Measurements from ENCODE around the gene TRAF7.

TRAF7 gene

DNA sequence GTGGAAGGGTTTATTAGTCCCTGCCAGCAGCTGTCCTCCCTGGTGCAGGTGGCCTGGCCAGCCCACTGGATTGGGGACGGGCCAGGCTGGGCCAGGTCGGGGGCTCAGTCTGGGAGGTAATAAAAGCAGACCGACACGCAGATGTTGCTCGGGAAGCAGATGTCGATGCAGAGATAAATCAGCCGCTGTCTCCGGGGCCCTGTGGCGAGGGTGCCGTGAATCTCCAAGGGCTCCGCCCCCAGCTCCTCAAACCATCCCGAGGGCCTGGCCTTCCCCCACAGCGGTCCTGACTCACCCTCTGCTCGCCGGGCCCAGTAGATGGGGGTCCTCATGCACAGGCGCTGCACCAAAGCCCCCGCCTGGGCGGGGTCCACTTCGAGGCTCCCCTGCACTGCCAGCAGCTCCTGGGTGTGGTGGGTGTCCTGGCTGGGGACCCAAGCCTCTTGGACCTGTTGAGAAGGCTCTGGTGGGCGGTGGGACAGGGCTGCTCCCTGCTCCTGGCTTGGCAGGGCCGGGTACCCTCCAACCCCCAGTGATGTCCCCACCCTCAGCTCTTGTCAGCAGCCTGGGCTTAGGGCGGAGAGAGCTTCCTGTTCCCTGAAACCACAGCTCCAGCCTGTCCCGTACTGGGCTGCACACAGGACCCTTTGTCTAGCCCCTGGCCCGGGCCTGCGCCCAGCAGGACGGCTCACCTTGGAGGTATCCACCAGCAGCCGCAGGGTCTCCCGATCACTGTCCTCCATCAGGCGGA, 53.9 kb downstream of the TRAF7 start:
- ChIA-PET POLR2A (interaction anchor here (1.0 to 2.0 kb wide), 4 partner anchors 9 to 55 kb away, joined by 3 to 8 read pairs (median 4); partner anchors contain the start of genes ECI1 and TRAF7), CTCF (no interaction called here)
- no peak for TF ChIP-seq CTBP1 (IDR thresholded peaks at IDR 0.05; ENCODE audit: borderline replicate concordance)
- TF ChIP-seq PKNOX1 (IDR thresholded peaks at IDR 0.05), result no peak
- TF ChIP-seq NFRKB (IDR thresholded peaks at IDR 0.05), result no peak
- TF ChIP-seq LEF1 (IDR thresholded peaks at IDR 0.05; ENCODE audit: borderline replicate concordance), result no peak
- TF ChIP-seq HDGF (IDR thresholded peaks at IDR 0.05; ENCODE audit: borderline replicate concordance), result no peak
- TF ChIP-seq FOXM1 (IDR thresholded peaks at IDR 0.05; ENCODE audit: borderline replicate concordance), result no peak
- no peak for TF ChIP-seq TARDBP (IDR thresholded peaks at IDR 0.05)
- TF ChIP-seq ZNF384 (IDR thresholded peaks at IDR 0.05), result no peak
- TF ChIP-seq SP1 (IDR thresholded peaks at IDR 0.05), result no peak
- TF ChIP-seq BHLHE40 (IDR thresholded peaks at IDR 0.05; ENCODE audit: borderline replicate concordance), result no peak
- no peak for TF ChIP-seq SUZ12 (IDR thresholded peaks at IDR 0.05)
- TF ChIP-seq FOXA1 (IDR thresholded peaks at IDR 0.05), result no peak
- no peak for DNase-seq (ENCODE audit: extremely low spot score)

- DNase-seq (ENCODE audit: extremely low spot score), result no peak
- POLR2A ChIA-PET, result interaction anchor here (1.1 to 2.0 kb wide), 2 partner anchors 12 to 55 kb away, joined by 3 to 8 read pairs; partner anchors contain the start of gene TRAF7
- CTCF ChIA-PET, result no interaction called here
- TF ChIP-seq FOXM1 (IDR thresholded peaks at IDR 0.05; ENCODE audit: borderline replicate concordance) (no peak), NFRKB (IDR thresholded peaks at IDR 0.05) (no peak), ARNT (IDR thresholded peaks at IDR 0.05) (no peak), L3MBTL2 (conservative IDR thresholded peaks at IDR 0.05) (no peak), SP1 (IDR thresholded peaks at IDR 0.05) (no peak), HDGF (IDR thresholded peaks at IDR 0.05; ENCODE audit: borderline replicate concordance) (no peak), ELF4 (IDR thresholded peaks at IDR 0.05) (no peak), SUZ12 (IDR thresholded peaks at IDR 0.05) (no peak), FOXA1 (IDR thresholded peaks at IDR 0.05) (no peak), CTBP1 (IDR thresholded peaks at IDR 0.05; ENCODE audit: borderline replicate concordance) (no peak), PKNOX1 (IDR thresholded peaks at IDR 0.05) (no peak)
Observed at GRCh38 chr16:2210009-2210332, 54.4 kb downstream of the TRAF7 start.

GRCh38 chr16:2210386-2211365, 55.1 kb downstream of the TRAF7 start, which contains the start of gene BRICD5:
Gene BRICD5 (minus strand): TSS chr16:2210863. CDS start chr16:2210833, 30 bp downstream.
- ChIA-PET CTCF (no interaction called here), POLR2A (interaction anchor here (0.5 to 2.5 kb wide), 5 partner anchors 41 to 154 kb away, joined by 3 to 12 read pairs (median 3); partner anchors contain the start of genes ECI1 and TRAF7)
- TF ChIP-seq SP1 (IDR thresholded peaks at IDR 0.05) (no peak), HDGF (IDR thresholded peaks at IDR 0.05; ENCODE audit: borderline replicate concordance) (no peak), FOXM1 (IDR thresholded peaks at IDR 0.05; ENCODE audit: borderline replicate concordance) (no peak), NFRKB (IDR thresholded peaks at IDR 0.05) (no peak), SUZ12 (IDR thresholded peaks at IDR 0.05) (no peak), TARDBP (IDR thresholded peaks at IDR 0.05) (no peak), PKNOX1 (IDR thresholded peaks at IDR 0.05) (no peak), FOXA1 (IDR thresholded peaks at IDR 0.05) (no peak), FOXK2 (IDR thresholded peaks at IDR 0.05) (no peak), LEF1 (IDR thresholded peaks at IDR 0.05; ENCODE audit: borderline replicate concordance) (no peak), ARNT (IDR thresholded peaks at IDR 0.05) (no peak), CTBP1 (IDR thresholded peaks at IDR 0.05; ENCODE audit: borderline replicate concordance) (no peak), L3MBTL2 (conservative IDR thresholded peaks at IDR 0.05) (no peak), ELF4 (IDR thresholded peaks at IDR 0.05) (no peak), ZNF384 (IDR thresholded peaks at IDR 0.05) (no peak), BHLHE40 (IDR thresholded peaks at IDR 0.05; ENCODE audit: borderline replicate concordance) (no peak)
- no peak for DNase-seq (ENCODE audit: extremely low spot score)

DNA sequence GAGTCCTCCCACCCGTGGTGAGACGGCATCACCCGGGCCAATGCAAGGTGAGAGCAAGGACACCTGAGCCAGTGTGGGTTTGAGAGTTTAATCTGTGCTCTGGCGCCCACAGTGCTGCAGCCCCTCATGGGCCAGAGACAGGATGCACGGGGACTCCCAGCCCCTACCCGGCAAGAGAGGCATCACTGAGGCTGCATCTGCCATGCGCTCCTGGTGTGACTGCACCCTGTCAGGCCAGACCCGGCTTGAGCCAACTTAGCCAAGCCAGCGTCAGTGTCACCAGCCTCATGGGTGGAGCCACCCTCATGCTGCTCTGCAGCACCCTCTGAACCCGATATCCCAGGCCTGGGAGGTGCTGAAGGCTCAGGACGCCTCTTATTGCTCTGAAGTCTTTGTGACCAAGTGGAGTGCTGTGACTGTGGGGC, 56.4 kb downstream of the TRAF7 start:
- no peak for TF ChIP-seq NFRKB (IDR thresholded peaks at IDR 0.05)
- TF ChIP-seq FOXM1 (IDR thresholded peaks at IDR 0.05; ENCODE audit: borderline replicate concordance), result no peak
- TF ChIP-seq SUZ12 (IDR thresholded peaks at IDR 0.05), result no peak
- no peak for TF ChIP-seq ZNF384 (IDR thresholded peaks at IDR 0.05)
- no peak for TF ChIP-seq TARDBP (IDR thresholded peaks at IDR 0.05)
- no peak for TF ChIP-seq FOXA1 (IDR thresholded peaks at IDR 0.05)
- TF ChIP-seq SP1 (IDR thresholded peaks at IDR 0.05), result no peak
- no peak for TF ChIP-seq PKNOX1 (IDR thresholded peaks at IDR 0.05)
- TF ChIP-seq FOXK2 (IDR thresholded peaks at IDR 0.05), result no peak
- no peak for TF ChIP-seq CTBP1 (IDR thresholded peaks at IDR 0.05; ENCODE audit: borderline replicate concordance)
- no peak for TF ChIP-seq ARNT (IDR thresholded peaks at IDR 0.05)
- TF ChIP-seq L3MBTL2 (conservative IDR thresholded peaks at IDR 0.05), result no peak
- TF ChIP-seq LEF1 (IDR thresholded peaks at IDR 0.05; ENCODE audit: borderline replicate concordance), result no peak
- TF ChIP-seq ELF4 (IDR thresholded peaks at IDR 0.05), result no peak
- TF ChIP-seq BHLHE40 (IDR thresholded peaks at IDR 0.05; ENCODE audit: borderline replicate concordance), result no peak
- DNase-seq (ENCODE audit: extremely low spot score), result no peak
- ChIA-PET CTCF (no interaction called here), POLR2A (interaction anchor here (1.0 to 2.5 kb wide), 4 partner anchors 39 to 59 kb away, joined by 3 to 12 read pairs (median 4); partner anchors contain the start of genes ECI1 and TRAF7)

All from HEK293T (cell line).